Smooth muscle cell (in vitro differentiated cells): Measurements from ENCODE around the gene ITPK1. TPM values are rescaled to one million over a fixed set of nuclear protein-coding genes. Genes with fewer than 3 reads are reported as not detected.

ENCODE experiments used
- DNase-seq: peaks from one replicate; lab custom pipeline; 2025; ENCODE audit not compliant: unreplicated experiment; lab: John Stamatoyannopoulos, UW
- H2AFZ ChIP-seq: fragments of 200-600 bp; sonication (generic); 2 replicates; pipeline ENCODE4 v1.6.0; 2016; ENCODE audit warnings: antibody characterized with exemption, low read depth, mild to moderate bottlenecking
- H3F3A ChIP-seq: fragments of 200-600 bp; sonication (generic); 2 replicates; pipeline ENCODE4 v1.6.0; 2017; ENCODE audit warnings: antibody characterized with exemption, low read depth
- H3K27ac ChIP-seq: fragments of 200-600 bp; sonication (generic); 2 replicates; pipeline ENCODE4 v1.5.1; 2016; ENCODE audit warnings: low read depth, mild to moderate bottlenecking
- H3K27me3 ChIP-seq: fragments of 200-600 bp; sonication (generic); 2 replicates; pipeline ENCODE4 v1.6.1; 2016; ENCODE audit warnings: low read depth, mild to moderate bottlenecking
- H3K36me3 ChIP-seq: fragments of 200-600 bp; sonication (generic); 2 replicates; pipeline ENCODE4 v1.5.1; 2016; ENCODE audit warnings: low read depth
- H3K4me1 ChIP-seq: fragments of 200-600 bp; sonication (generic); 2 replicates; pipeline ENCODE4 v1.5.1; 2016; ENCODE audit warnings: low read depth
- H3K4me2 ChIP-seq: fragments of 200-600 bp; sonication (generic); 2 replicates; pipeline ENCODE4 v1.6.0; 2016; ENCODE audit warnings: mild to moderate bottlenecking
- H3K4me3 ChIP-seq: fragments of 200-600 bp; sonication (generic); 2 replicates; pipeline ENCODE4 v1.5.1; 2016; ENCODE audit warnings: mild to moderate bottlenecking
- H3K79me2 ChIP-seq: fragments of 200-600 bp; sonication (generic); 2 replicates; pipeline ENCODE4 v1.6.0; 2016; ENCODE audit warnings: low read depth, mild to moderate bottlenecking
- H3K9ac ChIP-seq: fragments of 200-600 bp; sonication (generic); 2 replicates; pipeline ENCODE4 v1.6.0; 2016; ENCODE audit warnings: low read depth
- H3K9me3 ChIP-seq: fragments of 200-600 bp; sonication (generic); replicated peaks from 2 replicates; pipeline ENCODE4 v1.5.1; 2016; ENCODE audit warnings: low read depth
- H4K20me1 ChIP-seq: fragments of 200-600 bp; sonication (generic); 2 replicates; pipeline ENCODE4 v1.6.0; 2016; ENCODE audit warnings: low read depth
- WGBS: methylation state at CpG from one replicate; pipeline ENCODE4 v1.1.7; 2016; ENCODE audit warnings: low lambda C conversion rate; 5-methylcytosine and 5-hydroxymethylcytosine counted together
- polyA plus RNA-seq: library from polyadenylated mRNA; unstranded; fragments of >200 nt; fragmentation: Nextera tagmentation; extraction: Ambion mirVana; gene quantifications from 2 replicates; pipeline ENCODE4 v1.2.1, GENCODE V29; 2016
- total RNA-seq: library from RNA; depleted of rRNA; stranded (reverse); fragments of >200 nt; gene quantifications from 2 replicates; pipeline ENCODE4 v1.2.3, GENCODE V29; 2014
- TF ChIP-seq, protein P1 (sequence below): fragments of 200-600 bp; sonication (generic); IDR thresholded peaks from 2 replicates; pipeline ENCODE4 v1.5.1; 2017; ENCODE audit warnings: borderline replicate concordance, mild to moderate bottlenecking, antibody characterized with exemption; ENCODE audit not compliant: insufficient read depth, poor library complexity, severe bottlenecking

Gene ITPK1
- total and polyA plus RNA-seq, 2 experiments from 2014 or later, result 9.2 to 14.2 TPM

DNA sequence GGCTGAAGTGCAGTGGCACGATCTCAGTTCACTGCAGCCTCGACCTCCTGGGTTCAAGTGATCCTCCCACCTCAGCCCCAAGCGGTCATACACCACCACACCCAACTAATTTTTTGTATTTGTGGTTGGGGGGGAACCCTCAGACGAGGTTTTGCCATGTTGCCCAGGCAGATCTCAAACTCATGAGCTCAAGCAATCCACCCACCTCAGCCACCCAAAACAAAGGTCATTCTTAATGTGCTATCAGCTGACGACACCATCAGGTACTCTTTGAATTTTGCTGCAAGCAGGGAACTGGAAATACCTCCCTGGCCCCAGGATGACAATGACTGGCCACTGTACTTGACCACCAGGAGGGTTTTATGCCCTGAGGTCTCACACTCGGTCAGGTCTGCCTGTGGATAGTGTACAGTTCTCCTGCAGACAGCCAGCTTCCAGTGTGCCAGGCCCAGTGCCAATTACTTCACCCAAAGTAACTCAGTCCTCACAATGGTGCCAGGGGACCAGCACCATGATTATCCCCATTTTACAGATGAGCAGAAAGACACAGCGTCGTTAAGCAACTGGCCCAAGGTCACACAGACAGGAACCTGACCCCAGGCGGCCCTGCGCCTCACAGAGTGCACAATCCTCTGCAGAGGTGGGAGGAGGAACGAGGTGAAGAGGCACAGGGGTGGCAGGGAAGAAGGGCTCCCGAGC lies 42.9 kb downstream of the ITPK1 start:
- WGBS, result 92% methylated on average over 12 of the region's 12 CpGs
- no peak overlapping the region for H3K4me2 ChIP-seq

DNA sequence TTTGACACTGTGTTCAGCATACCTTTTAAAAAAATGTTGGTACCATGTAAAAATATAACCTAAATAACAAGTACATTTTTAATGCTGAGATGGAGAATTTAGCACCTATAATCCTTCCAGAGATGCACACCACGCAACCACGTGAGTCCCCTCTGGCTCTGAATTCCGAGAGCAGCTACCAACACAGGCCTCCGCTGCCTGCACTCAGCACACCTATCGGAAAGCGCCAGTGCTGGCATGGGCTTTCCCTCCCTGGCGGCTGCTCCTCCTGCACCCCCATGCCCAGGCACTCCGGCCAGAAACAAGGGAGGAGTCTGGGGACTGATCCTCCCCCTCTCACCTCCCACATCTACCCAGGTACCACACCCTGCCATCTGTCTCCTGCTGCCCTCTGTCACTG lies 47.0 kb downstream of the ITPK1 start:
- WGBS, result 95% methylated on average over 8 of the region's 8 CpGs
- Histone ChIP-seq H3F3A (no peaks in the 10 kb centered on the region), H4K20me1 (no peaks in the 10 kb centered on the region), H3K79me2 (no peaks in the 10 kb centered on the region), H3K4me3 (no peak overlapping the region), H2AFZ (no peak overlapping the region), H3K4me1 (no peaks in the 10 kb centered on the region), H3K27me3 (no peaks in the 10 kb centered on the region), H3K9ac (no peak overlapping the region), H3K4me2 (no peak overlapping the region), H3K9me3 (no peaks in the 10 kb centered on the region), H3K27ac (no peak overlapping the region), H3K36me3 (no peaks in the 10 kb centered on the region)
- TF ChIP-seq, protein P1, sequence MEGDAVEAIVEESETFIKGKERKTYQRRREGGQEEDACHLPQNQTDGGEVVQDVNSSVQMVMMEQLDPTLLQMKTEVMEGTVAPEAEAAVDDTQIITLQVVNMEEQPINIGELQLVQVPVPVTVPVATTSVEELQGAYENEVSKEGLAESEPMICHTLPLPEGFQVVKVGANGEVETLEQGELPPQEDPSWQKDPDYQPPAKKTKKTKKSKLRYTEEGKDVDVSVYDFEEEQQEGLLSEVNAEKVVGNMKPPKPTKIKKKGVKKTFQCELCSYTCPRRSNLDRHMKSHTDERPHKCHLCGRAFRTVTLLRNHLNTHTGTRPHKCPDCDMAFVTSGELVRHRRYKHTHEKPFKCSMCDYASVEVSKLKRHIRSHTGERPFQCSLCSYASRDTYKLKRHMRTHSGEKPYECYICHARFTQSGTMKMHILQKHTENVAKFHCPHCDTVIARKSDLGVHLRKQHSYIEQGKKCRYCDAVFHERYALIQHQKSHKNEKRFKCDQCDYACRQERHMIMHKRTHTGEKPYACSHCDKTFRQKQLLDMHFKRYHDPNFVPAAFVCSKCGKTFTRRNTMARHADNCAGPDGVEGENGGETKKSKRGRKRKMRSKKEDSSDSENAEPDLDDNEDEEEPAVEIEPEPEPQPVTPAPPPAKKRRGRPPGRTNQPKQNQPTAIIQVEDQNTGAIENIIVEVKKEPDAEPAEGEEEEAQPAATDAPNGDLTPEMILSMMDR, result no peak
- no peak for DNase-seq

More for the DNA sequence above, 42.9 kb downstream of the ITPK1 start:
- Histone ChIP-seq H3F3A (no peaks in the 10 kb centered on the region), H3K79me2 (no peaks in the 10 kb centered on the region), H3K27me3 (no peaks in the 10 kb centered on the region), H2AFZ (no peak overlapping the region), H3K9me3 (no peaks in the 10 kb centered on the region), H3K36me3 (no peaks in the 10 kb centered on the region), H3K4me3 (no peak overlapping the region), H3K9ac (no peak overlapping the region), H4K20me1 (no peaks in the 10 kb centered on the region), H3K4me1 (no peaks in the 10 kb centered on the region), H3K27ac (no peak overlapping the region)
- TF ChIP-seq, protein P1, result no peak
- DNase-seq, result no peak

DNA sequence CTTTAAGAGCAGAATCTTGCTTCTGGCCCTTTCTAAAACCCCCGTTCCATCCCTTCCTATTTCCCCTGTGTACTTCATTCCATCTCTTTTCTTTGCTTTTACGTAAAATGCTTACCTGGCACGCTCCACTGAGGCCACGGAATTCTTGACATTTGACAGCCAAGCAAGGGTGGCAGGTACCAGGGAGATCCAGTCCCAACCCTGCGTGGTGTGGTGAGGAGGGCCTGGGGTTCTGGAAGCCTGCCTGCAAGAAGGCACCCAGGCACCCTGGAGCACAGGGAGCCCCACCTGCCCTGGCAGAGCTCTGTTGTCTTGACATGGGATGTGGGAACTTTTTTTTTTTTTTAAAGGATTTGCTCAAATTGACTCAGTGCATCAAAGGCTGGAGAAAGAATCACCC lies 48.6 kb downstream of the ITPK1 start:
- H4K20me1 ChIP-seq, result no peaks in the 10 kb centered on the region
- WGBS, result 97% methylated on average over 5 of the region's 5 CpGs
- H3K4me2 ChIP-seq, result no peak overlapping the region
- no peak overlapping the region for H3K9ac ChIP-seq
- H3K27ac ChIP-seq, result no peak overlapping the region
- H3F3A ChIP-seq, result no peaks in the 10 kb centered on the region
- no peak for DNase-seq
- no peaks in the 10 kb centered on the region for H3K27me3 ChIP-seq
- H3K79me2 ChIP-seq, result no peaks in the 10 kb centered on the region
- no peak overlapping the region for H3K4me3 ChIP-seq
- no peaks in the 10 kb centered on the region for H3K9me3 ChIP-seq
- no peaks in the 10 kb centered on the region for H3K36me3 ChIP-seq
- H3K4me1 ChIP-seq, result no peaks in the 10 kb centered on the region
- TF ChIP-seq, protein P1, result no peak
- H2AFZ ChIP-seq, result no peak overlapping the region

DNA sequence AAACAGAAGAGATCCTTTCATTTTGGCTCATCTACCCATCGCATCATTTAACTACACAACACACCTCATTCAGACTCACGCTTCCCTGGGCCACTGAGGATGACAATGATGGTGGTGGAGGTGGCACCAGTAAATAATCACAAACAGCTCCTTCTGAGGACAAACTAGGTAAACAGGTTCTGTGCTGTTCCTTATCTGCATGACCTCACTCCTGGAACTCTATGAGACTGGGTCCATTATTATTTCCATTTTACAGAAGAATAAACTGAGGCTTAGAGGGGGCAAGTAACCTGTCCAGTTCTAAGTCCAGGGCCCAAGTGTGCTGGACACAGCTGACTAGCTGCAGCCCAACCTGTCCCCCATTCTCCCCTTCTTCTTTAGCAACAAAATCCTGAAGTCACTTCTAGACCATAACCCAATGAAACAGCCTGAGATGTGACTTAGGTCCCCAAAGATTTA lies 50.4 kb downstream of the ITPK1 start:
- Histone ChIP-seq H4K20me1 (peaks cover 8% of the 10 kb centered on the region), H3K36me3 (no peaks in the 10 kb centered on the region), H3K27ac (no peak overlapping the region), H3K27me3 (no peaks in the 10 kb centered on the region), H3K4me3 (no peak overlapping the region), H3K9ac (no peak overlapping the region), H3K9me3 (no peaks in the 10 kb centered on the region), H3K4me2 (no peak overlapping the region), H2AFZ (no peak overlapping the region), H3F3A (no peaks in the 10 kb centered on the region), H3K4me1 (no peaks in the 10 kb centered on the region), H3K79me2 (no peaks in the 10 kb centered on the region)
- TF ChIP-seq, protein P1, result no peak
- DNase-seq, result no peak
- 93% methylated on average over 2 of the region's 2 CpGs for WGBS
